CD4-positive, alpha-beta memory T cell (primary cell): ENCODE results near the gene AKR1B1. TPM values are rescaled to one million over a fixed set of nuclear protein-coding genes. Genes with fewer than 3 reads are reported as not detected.
A peak's percentile ranks its signal among the peaks of the same experiment; 100 is the strongest.

ENCODE experiments used
- CTCF ChIA-PET: fragments of 350-600 bp; sonication (Branson Sonifier 250); formaldehyde crosslinking; loops from one replicate; lab custom pipeline; 2021; ENCODE audit warnings: inconsistent platforms; ENCODE audit not compliant: partially characterized antibody; lab: Charles Lee
- POLR2A ChIA-PET: fragments of 350-600 bp; sonication (Branson Sonifier 250); formaldehyde crosslinking; loops from one replicate; lab custom pipeline; 2021; ENCODE audit not compliant: partially characterized antibody; lab: Charles Lee
- DNase-seq, 5 donors: peaks; one replicate each; pipeline versions ENCODE4 v3.0.0 to v3.0.0-alpha.2; 2020 to 2022; ENCODE audit warnings: mixed read lengths in 1 of 5
- H3K27ac ChIP-seq: one replicate; pipeline ENCODE4 v1.7.0; 2013; ENCODE audit warnings: low read depth, low read length
- H3K27me3 ChIP-seq: 2 replicates; pipeline ENCODE4 v1.7.0; 2013; ENCODE audit warnings: mild to moderate bottlenecking, low read length, moderate library complexity; ENCODE audit not compliant: insufficient read depth
- H3K36me3 ChIP-seq: 2 replicates; pipeline ENCODE4 v1.7.0; 2013; ENCODE audit warnings: mild to moderate bottlenecking, low read length, moderate library complexity; ENCODE audit not compliant: insufficient read depth
- H3K4me1 ChIP-seq: 2 replicates; pipeline ENCODE4 v1.7.0; 2013; ENCODE audit warnings: mild to moderate bottlenecking, low read length, moderate library complexity; ENCODE audit not compliant: insufficient read depth
- H3K4me3 ChIP-seq, 2 donors: one replicate each; pipeline ENCODE4 v1.7.0; 2013; ENCODE audit warnings: low read length in 2 of 2, mild to moderate bottlenecking in 1 of 2
- H3K9me3 ChIP-seq, 2 donors: one replicate each; pipeline ENCODE4 v1.7.0; 2013; ENCODE audit warnings: low read length in 2 of 2, control low read depth in 1 of 2; ENCODE audit not compliant: control insufficient read depth in 1 of 2
- H3K27ac Mint-ChIP-seq, 7 donors: one replicate each; pipeline ENCODE4 v1.8.0; 2020 to 2021; ENCODE audit warnings: mixed read lengths in 7 of 7, mild to moderate bottlenecking in 6 of 7, inconsistent platforms in 3 of 7, moderate library complexity in 3 of 7
- H3K27me3 Mint-ChIP-seq, 2 donors: one replicate each; pipeline ENCODE4 v1.8.0; 2020 to 2021; ENCODE audit warnings: mixed read lengths in 2 of 2
- H3K36me3 Mint-ChIP-seq, 2 donors: one replicate each; pipeline ENCODE4 v1.8.0; 2020 to 2021; ENCODE audit warnings: mixed read lengths in 2 of 2, inconsistent platforms in 1 of 2, mild to moderate bottlenecking in 1 of 2
- H3K4me1 Mint-ChIP-seq, 4 donors: one replicate each; pipeline ENCODE4 v1.8.0; 2020 to 2021; ENCODE audit warnings: mixed read lengths in 4 of 4, mild to moderate bottlenecking in 1 of 4
- H3K4me3 Mint-ChIP-seq, 8 donors: one replicate each; pipeline ENCODE4 v1.8.0; 2020 to 2021; ENCODE audit warnings: mixed read lengths in 8 of 8, mild to moderate bottlenecking in 7 of 8, moderate library complexity in 6 of 8, inconsistent platforms in 3 of 8
- H3K9me3 Mint-ChIP-seq, 8 donors: one replicate each; pipeline ENCODE4 v1.8.0; 2020 to 2021; ENCODE audit warnings: mixed read lengths in 8 of 8, mild to moderate bottlenecking in 5 of 8, inconsistent platforms in 3 of 8, moderate library complexity in 1 of 8
- intact Hi-C: fragments of 100-400 bp; cut with micrococcal nuclease; formaldehyde crosslinking; loops from one replicate; pipeline ENCODE4 v1.15.1; 2023
- polyA plus RNA-seq, 2 donors: library from polyadenylated mRNA; unstranded; fragments of 300-500 nt; fragmentation: Illumina TruSeq; gene quantifications; one replicate each; pipeline ENCODE4 v1.2.3, GENCODE V29; 2021
- total RNA-seq, 2 experiments: library from RNA; stranded (reverse); gene quantifications; one replicate each; pipeline ENCODE4 v1.2.3, GENCODE V29; 2021

AKR1B1 gene
- total and polyA plus RNA-seq, 4 experiments from 2014 or later: 81.2 to 199 (median 114) TPM

- Histone ChIP-seq H3K4me3 (no peak overlapping the region), H3K27me3 (no peaks in the 10 kb centered on the region), H3K4me1 (peaks cover under 1% of the 10 kb centered on the region), H3K36me3 (peaks cover 55% of the 10 kb centered on the region), H3K9me3 (no peaks in the 10 kb centered on the region), H3K27ac (no peak overlapping the region)
- POLR2A ChIA-PET: no interaction called here
- CTCF ChIA-PET: interaction anchor here (1.2 to 1.6 kb wide), 2 partner anchors 10 to 16 kb away, joined by 5 to 9 read pairs; no protein-coding TSS in a partner anchor
- no peak overlapping the region for H3K4me3 Mint-ChIP-seq
- no peaks in the 10 kb centered on the region for H3K27me3 Mint-ChIP-seq
- intact Hi-C loops: no loop called here
- no peak overlapping the region for H3K27ac Mint-ChIP-seq
- DNase-seq: no peak
- H3K4me1 Mint-ChIP-seq: peaks cover 5 to 11% (median 6%) of the 10 kb centered on the region in 4 donors
- H3K36me3 Mint-ChIP-seq: peaks cover 77 to 80% of the 10 kb centered on the region in 2 donors
- no peaks in the 10 kb centered on the region for H3K9me3 Mint-ChIP-seq
Measured at GRCh38 chr7:134448356-134449229, 10.3 kb downstream of the AKR1B1 start.

GRCh38 chr7:134447383-134447782, 11.5 kb downstream of the AKR1B1 start:
- Histone ChIP-seq H3K27me3 (no peaks in the 10 kb centered on the region), H3K4me1 (no peaks in the 10 kb centered on the region), H3K27ac (no peak overlapping the region), H3K36me3 (peaks cover 57% of the 10 kb centered on the region), H3K9me3 (no peaks in the 10 kb centered on the region), H3K4me3 (no peak overlapping the region)
- Mint-ChIP-seq H3K4me1 (peaks cover 0 to 4% (median 3%) of the 10 kb centered on the region in 4 donors), H3K4me3 (no peak overlapping the region), H3K9me3 (no peaks in the 10 kb centered on the region), H3K36me3 (peaks cover 87 to 92% of the 10 kb centered on the region in 2 donors), H3K27ac (no peak overlapping the region), H3K27me3 (no peaks in the 10 kb centered on the region)
- no peak for DNase-seq
- POLR2A ChIA-PET: no interaction called here
- intact Hi-C loops: no loop called here
- CTCF ChIA-PET: interaction anchor here (1.6 to 3.9 kb wide), 3 partner anchors 11 to 15 kb away, joined by 9 to 15 read pairs (median 11); partner anchors contain the start of gene AKR1B1

GRCh38 chr7:134446923-134447322, 12.0 kb downstream of the AKR1B1 start:
- POLR2A ChIA-PET: no interaction called here
- H3K27ac ChIP-seq: no peak overlapping the region
- H3K27ac Mint-ChIP-seq: no peak overlapping the region
- H3K4me3 Mint-ChIP-seq: no peak overlapping the region
- intact Hi-C loops: no loop called here
- H3K4me3 ChIP-seq: no peak overlapping the region
- no peaks in the 10 kb centered on the region for H3K27me3 Mint-ChIP-seq
- CTCF ChIA-PET: interaction anchor here (2.8 to 3.9 kb wide), 2 partner anchors 12 to 14 kb away, joined by 11 to 15 read pairs; partner anchors contain the start of gene AKR1B1
- H3K9me3 Mint-ChIP-seq: no peaks in the 10 kb centered on the region
- H3K36me3 Mint-ChIP-seq: peaks cover 87 to 92% of the 10 kb centered on the region in 2 donors
- H3K4me1 ChIP-seq: no peaks in the 10 kb centered on the region
- DNase-seq: no peak
- H3K4me1 Mint-ChIP-seq: no peaks in the 10 kb centered on the region
- H3K36me3 ChIP-seq: peaks cover 57% of the 10 kb centered on the region
- H3K9me3 ChIP-seq: no peaks in the 10 kb centered on the region
- no peaks in the 10 kb centered on the region for H3K27me3 ChIP-seq

- Mint-ChIP-seq H3K4me3 (no peak overlapping the region), H3K36me3 (peaks cover 89 to 93% of the 10 kb centered on the region in 2 donors), H3K27me3 (no peaks in the 10 kb centered on the region), H3K4me1 (no peaks in the 10 kb centered on the region), H3K9me3 (no peaks in the 10 kb centered on the region), H3K27ac (no peak overlapping the region)
- Histone ChIP-seq H3K9me3 (no peaks in the 10 kb centered on the region), H3K4me1 (no peaks in the 10 kb centered on the region), H3K4me3 (no peak overlapping the region), H3K27me3 (no peaks in the 10 kb centered on the region), H3K36me3 (peaks cover 57% of the 10 kb centered on the region), H3K27ac (no peak overlapping the region)
- CTCF ChIA-PET: interaction anchor here (2.8 to 3.9 kb wide), 2 partner anchors 12 to 14 kb away, joined by 11 to 15 read pairs; partner anchors contain the start of gene AKR1B1
- intact Hi-C loops: no loop called here
- no peak for DNase-seq
- POLR2A ChIA-PET: no interaction called here
Measured at GRCh38 chr7:134446446-134446845, 12.5 kb downstream of the AKR1B1 start.

GRCh38 chr7:134444961-134445315, 14.0 kb downstream of the AKR1B1 start:
- no peak for DNase-seq
- no peaks in the 10 kb centered on the region for H3K27me3 ChIP-seq
- H3K36me3 Mint-ChIP-seq: peaks cover 93 to 94% of the 10 kb centered on the region in 2 donors
- no peak overlapping the region for H3K4me3 Mint-ChIP-seq
- no peak overlapping the region for H3K27ac Mint-ChIP-seq
- H3K36me3 ChIP-seq: peaks cover 51% of the 10 kb centered on the region
- ChIA-PET CTCF (interaction anchor here (2.8 to 3.9 kb wide), 2 partner anchors 12 to 14 kb away, joined by 11 to 15 read pairs; partner anchors contain the start of gene AKR1B1), POLR2A (no interaction called here)
- H3K4me1 Mint-ChIP-seq: no peaks in the 10 kb centered on the region
- H3K9me3 Mint-ChIP-seq: no peaks in the 10 kb centered on the region
- H3K27me3 Mint-ChIP-seq: no peaks in the 10 kb centered on the region
- no peaks in the 10 kb centered on the region for H3K9me3 ChIP-seq
- H3K4me1 ChIP-seq: no peaks in the 10 kb centered on the region
- intact Hi-C loops: no loop called here
- H3K4me3 ChIP-seq: no peak overlapping the region
- H3K27ac ChIP-seq: no peak overlapping the region

GRCh38 chr7:134444198-134444960, 14.5 kb downstream of the AKR1B1 start:
- no peak overlapping the region for H3K27ac ChIP-seq
- Mint-ChIP-seq H3K27me3 (no peaks in the 10 kb centered on the region), H3K4me3 (no peak overlapping the region), H3K4me1 (no peaks in the 10 kb centered on the region), H3K36me3 (peaks cover 89 to 90% of the 10 kb centered on the region in 2 donors), H3K9me3 (peaks cover 0 to 4% (median 0%) of the 10 kb centered on the region in 8 donors), H3K27ac (peak overlapping the region in 1 of 7 donors; percentile 59)
- H3K4me1 ChIP-seq: no peaks in the 10 kb centered on the region
- H3K27me3 ChIP-seq: no peaks in the 10 kb centered on the region
- H3K4me3 ChIP-seq: no peak overlapping the region
- DNase-seq: no peak
- ChIA-PET CTCF (interaction anchor here (2.8 to 3.9 kb wide), 2 partner anchors 11 to 14 kb away, joined by 11 to 15 read pairs; partner anchors contain the start of gene AKR1B1), POLR2A (interaction anchor here (1.0 kb wide), 1 partner anchor 12 kb away, joined by 3 read pairs; no protein-coding TSS in a partner anchor)
- peaks cover 50% of the 10 kb centered on the region for H3K36me3 ChIP-seq
- intact Hi-C loops: no loop called here
- H3K9me3 ChIP-seq: no peaks in the 10 kb centered on the region
